Measurements from ENCODE around the gene TRIM9. TPM values are rescaled to one million over a fixed set of nuclear protein-coding genes. Genes with fewer than 3 reads are reported as not detected.

TRIM9 gene
- total and polyA plus RNA-seq, 5 donors, result 0.29 to 1.2 (median 0.77) TPM

DNA sequence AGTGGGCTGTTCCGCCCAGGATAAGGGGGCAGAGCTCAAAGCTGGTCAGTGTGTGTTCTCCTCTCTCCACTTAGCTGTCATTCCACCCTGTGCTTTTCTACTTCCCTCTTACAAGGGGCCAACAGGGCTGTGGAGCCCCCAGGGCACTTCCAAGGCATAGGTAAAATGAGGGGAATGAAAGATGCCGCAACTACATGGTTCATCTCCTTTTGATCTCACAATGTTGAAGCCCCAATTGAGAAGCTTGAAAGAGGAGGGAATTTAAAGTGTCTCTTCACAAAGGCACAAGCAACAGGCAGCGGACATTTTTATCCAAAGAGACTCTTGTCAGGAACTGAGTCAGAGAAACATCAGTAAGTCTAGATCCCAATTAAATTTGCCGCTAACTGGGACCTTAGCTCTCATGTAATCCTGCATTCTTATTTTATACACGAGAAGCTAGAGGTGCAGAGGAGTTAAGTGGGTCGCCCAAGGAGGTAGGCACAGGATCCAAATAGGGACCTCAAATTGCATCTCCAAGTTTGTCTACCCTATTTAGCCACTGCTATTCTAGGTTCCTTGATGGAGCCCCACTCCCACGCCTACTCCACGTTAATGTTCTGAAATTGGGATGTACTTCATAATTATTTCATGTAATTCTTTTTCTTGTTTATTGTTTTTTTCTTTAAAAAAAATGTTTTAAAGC lies 20.1 kb downstream of the TRIM9 start:
- H3K4me3 ChIP-seq (ENCODE audit: low read length), result no peak overlapping the region

DNA sequence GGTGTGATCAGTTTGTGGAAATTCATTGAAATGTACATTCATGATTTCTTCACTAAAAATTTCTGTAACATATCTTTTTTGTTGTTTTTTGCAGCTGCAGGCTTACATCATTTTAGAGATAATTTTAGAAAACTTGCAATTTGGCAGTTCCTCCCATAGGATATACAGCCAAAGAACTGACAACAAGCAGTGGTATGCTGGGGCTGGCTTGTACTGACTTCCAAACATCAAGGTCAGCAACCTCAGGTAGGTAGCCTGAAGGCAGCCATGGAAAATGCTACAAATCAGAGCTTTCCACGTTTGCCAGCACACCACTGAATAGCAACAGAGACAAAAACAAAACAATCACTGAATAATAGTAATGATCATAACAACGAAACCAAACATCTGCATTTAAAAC lies 21.2 kb downstream of the TRIM9 start:
- no peaks in the 10 kb centered on the region for H3K4me1 ChIP-seq (ENCODE audit: control insufficient read depth, insufficient read depth, low read length)
- no peak for DNase-seq
- H3K9me3 ChIP-seq (ENCODE audit: control insufficient read depth, low read length), result no peaks in the 10 kb centered on the region
- H3K27me3 ChIP-seq (ENCODE audit: control insufficient read depth, insufficient read depth), result no peaks in the 10 kb centered on the region
- no peak overlapping the region for H3K4me3 ChIP-seq (ENCODE audit: low read length)
- WGBS, result 44% methylated on average over 2 of the region's 2 CpGs
- no peak for ATAC-seq
- no peak overlapping the region for H3K27ac ChIP-seq (ENCODE audit: low read length)
- intact Hi-C loops (cut with DNase I), result no loop called here

More for the DNA sequence above, 20.1 kb downstream of the TRIM9 start:
- ATAC-seq (no peak), DNase-seq (no peak)
- H3K9me3 ChIP-seq (ENCODE audit: control insufficient read depth, low read length), result no peaks in the 10 kb centered on the region
- intact Hi-C loops (cut with DNase I), result no loop called here
- H3K27ac ChIP-seq (ENCODE audit: low read length), result no peak overlapping the region
- peaks cover 3% of the 10 kb centered on the region for H3K4me1 ChIP-seq (ENCODE audit: control insufficient read depth, insufficient read depth, low read length)
- WGBS, result 94% methylated on average over 8 of the region's 8 CpGs
- no peaks in the 10 kb centered on the region for H3K27me3 ChIP-seq (ENCODE audit: control insufficient read depth, insufficient read depth)

DNA sequence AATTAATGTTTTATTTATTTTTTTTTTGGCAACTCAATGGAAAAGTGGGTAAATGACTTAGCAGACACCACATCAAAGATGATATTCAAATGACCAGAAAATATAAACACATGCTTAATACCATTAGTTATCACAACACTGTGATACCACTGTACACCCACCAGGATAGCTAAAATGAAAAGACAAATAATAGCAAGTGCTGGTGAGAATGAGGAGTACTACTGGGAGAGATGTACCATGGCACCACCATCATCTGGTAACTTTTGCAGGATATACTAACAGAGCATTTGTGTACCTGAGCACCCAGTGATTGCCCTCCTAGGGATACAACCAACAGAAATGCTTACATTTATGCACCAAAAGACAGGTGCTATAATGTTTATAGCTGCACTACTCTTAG lies 21.9 kb downstream of the TRIM9 start:
- Histone ChIP-seq H3K27ac (ENCODE audit: low read length) (no peak overlapping the region), H3K4me3 (ENCODE audit: low read length) (no peak overlapping the region), H3K4me1 (ENCODE audit: control insufficient read depth, insufficient read depth, low read length) (no peaks in the 10 kb centered on the region), H3K27me3 (ENCODE audit: control insufficient read depth, insufficient read depth) (no peaks in the 10 kb centered on the region), H3K9me3 (ENCODE audit: control insufficient read depth, low read length) (no peaks in the 10 kb centered on the region)
- intact Hi-C loops (cut with DNase I), result no loop called here
- ATAC-seq, result no peak
- DNase-seq, result no peak

DNA sequence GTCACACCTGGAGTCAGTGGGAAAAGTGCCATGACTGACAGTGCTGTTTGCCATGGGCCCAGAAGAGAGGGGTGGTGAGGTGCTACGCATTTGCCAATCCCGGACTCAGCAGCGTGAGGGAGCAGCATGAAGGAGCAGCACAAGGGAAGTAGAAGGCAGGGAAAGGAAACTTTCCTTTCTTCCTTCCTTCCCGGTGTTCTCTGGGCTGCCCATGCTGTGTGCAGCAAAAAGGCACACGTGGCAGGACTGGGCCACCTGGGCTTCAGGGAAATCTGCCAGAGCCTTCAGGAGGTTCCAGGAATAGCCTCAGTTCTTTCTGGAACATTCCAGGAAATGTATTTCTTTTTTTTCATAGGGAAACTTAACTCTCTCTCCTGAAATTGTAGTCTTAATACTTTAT lies 23.0 kb downstream of the TRIM9 start:
- no peak for DNase-seq
- H3K27me3 ChIP-seq (ENCODE audit: control insufficient read depth, insufficient read depth), result no peaks in the 10 kb centered on the region
- no peak overlapping the region for H3K4me3 ChIP-seq (ENCODE audit: low read length)
- intact Hi-C loops (cut with DNase I), result no loop called here
- 44% methylated on average over 5 of the region's 5 CpGs for WGBS
- H3K27ac ChIP-seq (ENCODE audit: low read length), result no peak overlapping the region
- H3K9me3 ChIP-seq (ENCODE audit: control insufficient read depth, low read length), result no peaks in the 10 kb centered on the region
- no peaks in the 10 kb centered on the region for H3K4me1 ChIP-seq (ENCODE audit: control insufficient read depth, insufficient read depth, low read length)
- no peak for ATAC-seq

DNA sequence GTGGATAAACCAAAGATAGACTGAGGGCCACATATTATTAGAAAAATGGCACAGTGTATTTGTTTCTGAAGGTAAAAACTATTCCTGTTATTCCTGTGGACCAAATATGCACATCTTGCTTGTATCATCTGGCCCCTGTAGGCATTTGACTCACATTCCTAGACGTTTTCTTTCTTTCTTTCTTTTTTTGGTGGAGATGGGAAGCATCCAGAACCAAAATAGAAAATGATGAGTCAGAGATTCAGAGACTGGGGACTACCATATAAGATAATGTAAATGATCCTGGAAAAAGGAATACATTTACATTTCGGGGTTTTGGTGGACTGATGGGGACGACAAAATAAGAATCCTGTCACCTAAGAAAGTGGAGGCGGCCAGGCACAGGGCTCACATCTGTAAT lies 24.2 kb downstream of the TRIM9 start:
- Histone ChIP-seq H3K27me3 (ENCODE audit: control insufficient read depth, insufficient read depth) (no peaks in the 10 kb centered on the region), H3K27ac (ENCODE audit: low read length) (no peak overlapping the region), H3K4me1 (ENCODE audit: control insufficient read depth, insufficient read depth, low read length) (no peaks in the 10 kb centered on the region), H3K4me3 (ENCODE audit: low read length) (no peak overlapping the region), H3K9me3 (ENCODE audit: control insufficient read depth, low read length) (no peaks in the 10 kb centered on the region)
- DNase-seq (no peak), ATAC-seq (no peak)
- intact Hi-C loops (cut with DNase I), result no loop called here
- WGBS, result 76% methylated on average over 4 of the region's 4 CpGs

DNA sequence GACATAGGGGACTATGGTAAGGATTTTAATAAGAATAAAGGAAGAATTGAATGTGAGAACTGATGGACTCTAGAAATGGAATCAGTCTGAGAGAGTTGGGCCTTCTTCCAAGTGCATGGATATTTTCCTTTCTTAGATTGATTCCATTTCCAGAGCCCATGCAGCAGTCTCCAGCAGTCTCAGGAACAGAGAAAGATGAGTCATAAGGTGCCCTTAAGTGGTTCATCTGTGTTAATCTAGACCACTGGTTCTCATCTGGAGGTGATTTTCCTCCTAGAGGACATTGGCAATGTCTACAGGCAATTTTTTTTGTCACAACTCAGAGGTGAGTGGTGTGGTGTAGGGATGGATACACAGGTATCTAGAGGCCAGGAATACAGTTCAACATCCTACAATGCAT lies 25.9 kb downstream of the TRIM9 start:
- no peak overlapping the region for H3K4me3 ChIP-seq (ENCODE audit: low read length)
- no peak overlapping the region for H3K27ac ChIP-seq (ENCODE audit: low read length)
- intact Hi-C loops (cut with DNase I), result no loop called here
- no peaks in the 10 kb centered on the region for H3K4me1 ChIP-seq (ENCODE audit: control insufficient read depth, insufficient read depth, low read length)
- DNase-seq (no peak), ATAC-seq (no peak)
- H3K27me3 ChIP-seq (ENCODE audit: control insufficient read depth, insufficient read depth), result no peaks in the 10 kb centered on the region
- no peaks in the 10 kb centered on the region for H3K9me3 ChIP-seq (ENCODE audit: control insufficient read depth, low read length)

DNA sequence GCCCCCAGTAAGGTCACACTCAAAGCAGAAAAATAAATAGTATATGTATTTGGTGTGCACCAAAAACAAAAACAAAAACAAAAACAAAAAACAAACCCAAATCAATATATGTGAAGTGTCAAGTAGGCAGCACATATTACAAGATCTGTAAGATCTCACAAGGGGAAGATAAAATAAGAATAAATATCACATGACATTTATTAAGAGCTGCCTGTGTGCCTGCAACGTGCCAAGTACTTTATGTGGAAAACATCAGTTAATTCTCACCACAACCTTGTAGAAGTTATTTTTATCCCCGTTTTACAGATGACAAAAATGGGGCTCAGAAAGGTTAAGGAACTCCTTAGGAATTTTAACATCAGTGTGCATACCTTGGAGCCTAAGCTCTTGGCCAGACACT lies 26.6 kb downstream of the TRIM9 start:
- no peak overlapping the region for H3K4me3 ChIP-seq (ENCODE audit: low read length)
- 81% methylated on average over 2 of the region's 2 CpGs for WGBS
- no peak overlapping the region for H3K27ac ChIP-seq (ENCODE audit: low read length)
- no peaks in the 10 kb centered on the region for H3K27me3 ChIP-seq (ENCODE audit: control insufficient read depth, insufficient read depth)
- no peaks in the 10 kb centered on the region for H3K4me1 ChIP-seq (ENCODE audit: control insufficient read depth, insufficient read depth, low read length)
- DNase-seq (no peak), ATAC-seq (no peak)
- intact Hi-C loops (cut with DNase I), result no loop called here
- no peaks in the 10 kb centered on the region for H3K9me3 ChIP-seq (ENCODE audit: control insufficient read depth, low read length)

DNA sequence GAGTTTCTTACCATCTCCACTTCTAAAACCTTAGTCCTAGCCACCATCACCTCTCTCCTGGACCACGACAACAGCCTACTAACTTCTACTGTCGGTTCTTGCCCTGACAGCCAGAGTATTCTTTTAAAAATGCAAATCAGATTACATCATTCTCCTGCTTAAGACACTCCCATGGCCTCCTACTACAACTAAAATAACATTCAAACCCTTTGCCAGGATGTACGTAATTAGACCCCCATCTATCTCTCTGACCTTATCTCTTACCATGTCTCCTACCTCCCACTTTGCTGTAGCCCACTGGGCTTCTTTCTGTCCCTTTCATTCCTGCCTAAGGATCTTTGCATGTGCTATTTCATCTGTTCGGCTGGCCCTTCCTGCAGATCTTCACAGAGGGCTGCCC lies 27.6 kb downstream of the TRIM9 start:
- DNase-seq (no peak), ATAC-seq (no peak)
- Histone ChIP-seq H3K9me3 (ENCODE audit: control insufficient read depth, low read length) (no peaks in the 10 kb centered on the region), H3K27ac (ENCODE audit: low read length) (no peak overlapping the region), H3K27me3 (ENCODE audit: control insufficient read depth, insufficient read depth) (no peaks in the 10 kb centered on the region), H3K4me1 (ENCODE audit: control insufficient read depth, insufficient read depth, low read length) (no peaks in the 10 kb centered on the region), H3K4me3 (ENCODE audit: low read length) (no peak overlapping the region)
- WGBS, result 45% methylated on average over 4 of the region's 4 CpGs
- intact Hi-C loops (cut with DNase I), result no loop called here

DNA sequence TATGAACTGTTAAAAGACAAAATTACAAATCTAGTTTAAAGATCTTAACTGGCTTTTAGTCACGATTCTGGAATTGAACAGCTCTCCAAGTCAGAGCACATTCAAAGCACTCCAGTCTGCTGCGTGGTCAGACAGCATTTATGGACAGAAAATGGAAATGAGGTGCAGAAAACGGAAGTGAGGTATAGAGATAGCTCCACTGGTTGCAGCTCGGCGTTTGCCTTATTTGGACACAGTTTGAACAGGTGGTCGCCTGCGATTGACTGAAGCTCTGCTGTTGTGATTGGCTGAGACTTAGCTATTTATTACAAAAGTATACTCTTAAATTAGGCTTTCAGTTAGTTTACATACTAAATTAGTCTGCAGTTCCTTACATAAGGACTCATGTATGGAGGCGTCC lies 28.3 kb downstream of the TRIM9 start:
- Histone ChIP-seq H3K27ac (ENCODE audit: low read length) (no peak overlapping the region), H3K27me3 (ENCODE audit: control insufficient read depth, insufficient read depth) (no peaks in the 10 kb centered on the region), H3K9me3 (ENCODE audit: control insufficient read depth, low read length) (no peaks in the 10 kb centered on the region), H3K4me1 (ENCODE audit: control insufficient read depth, insufficient read depth, low read length) (no peaks in the 10 kb centered on the region), H3K4me3 (ENCODE audit: low read length) (no peak overlapping the region)
- intact Hi-C loops (cut with DNase I), result no loop called here
- DNase-seq, result no peak
- WGBS, result 90% methylated on average over 8 of the region's 8 CpGs
- ATAC-seq, result no peak

DNA sequence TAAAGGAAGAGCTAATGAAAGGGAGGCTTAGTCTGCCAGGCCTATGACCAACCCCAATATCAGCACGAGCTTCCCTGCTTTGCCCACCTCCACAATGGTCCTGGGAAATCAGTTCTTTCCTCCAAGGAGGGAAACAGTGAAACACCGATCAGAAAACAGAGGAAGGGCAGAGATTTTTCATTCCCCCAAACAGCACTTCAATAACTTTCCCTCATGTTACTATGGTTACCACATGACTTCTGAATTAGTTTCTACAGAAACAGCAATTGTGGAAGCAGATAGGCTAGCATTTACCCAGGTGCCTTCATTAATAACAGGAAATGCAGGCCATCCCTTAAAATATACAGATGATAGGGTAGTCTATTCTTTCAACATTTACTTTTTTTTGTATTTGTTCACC lies 35.9 kb downstream of the TRIM9 start:
- WGBS, result 76% methylated on average over 2 of the region's 2 CpGs
- no peak for DNase-seq
- no peak overlapping the region for H3K4me3 ChIP-seq (ENCODE audit: low read length)
- H3K27me3 ChIP-seq (ENCODE audit: control insufficient read depth, insufficient read depth), result no peaks in the 10 kb centered on the region
- H3K9me3 ChIP-seq (ENCODE audit: control insufficient read depth, low read length), result no peaks in the 10 kb centered on the region
- H3K27ac ChIP-seq (ENCODE audit: low read length), result no peak overlapping the region
- intact Hi-C loops (cut with DNase I), result no loop called here
- no peaks in the 10 kb centered on the region for H3K4me1 ChIP-seq (ENCODE audit: control insufficient read depth, insufficient read depth, low read length)
- no peak for ATAC-seq

DNA sequence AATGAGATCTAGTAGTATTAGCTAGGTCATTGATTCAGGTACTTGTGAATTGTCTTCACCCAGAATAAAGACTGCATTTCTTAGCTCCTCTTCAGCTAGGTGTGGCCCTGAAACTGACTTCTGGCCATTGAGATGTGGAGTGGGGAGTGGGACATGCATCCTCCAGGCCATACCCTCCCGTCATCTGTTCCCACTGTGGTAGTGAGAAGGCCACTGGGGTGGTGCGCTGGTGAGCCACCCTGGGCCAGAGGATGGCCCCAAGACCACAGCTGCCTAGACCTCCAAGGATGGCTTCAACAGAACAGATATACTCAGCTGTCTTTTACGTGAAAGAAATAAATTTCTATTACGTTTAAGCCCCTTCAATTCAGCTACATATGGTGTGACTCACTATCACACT lies 36.5 kb downstream of the TRIM9 start:
- Histone ChIP-seq H3K4me3 (ENCODE audit: low read length) (no peak overlapping the region), H3K4me1 (ENCODE audit: control insufficient read depth, insufficient read depth, low read length) (no peaks in the 10 kb centered on the region), H3K27me3 (ENCODE audit: control insufficient read depth, insufficient read depth) (no peaks in the 10 kb centered on the region), H3K9me3 (ENCODE audit: control insufficient read depth, low read length) (no peaks in the 10 kb centered on the region), H3K27ac (ENCODE audit: low read length) (no peak overlapping the region)
- ATAC-seq (no peak), DNase-seq (no peak)
- WGBS, result 89% methylated on average over 4 of the region's 4 CpGs
- intact Hi-C loops (cut with DNase I), result no loop called here

DNA sequence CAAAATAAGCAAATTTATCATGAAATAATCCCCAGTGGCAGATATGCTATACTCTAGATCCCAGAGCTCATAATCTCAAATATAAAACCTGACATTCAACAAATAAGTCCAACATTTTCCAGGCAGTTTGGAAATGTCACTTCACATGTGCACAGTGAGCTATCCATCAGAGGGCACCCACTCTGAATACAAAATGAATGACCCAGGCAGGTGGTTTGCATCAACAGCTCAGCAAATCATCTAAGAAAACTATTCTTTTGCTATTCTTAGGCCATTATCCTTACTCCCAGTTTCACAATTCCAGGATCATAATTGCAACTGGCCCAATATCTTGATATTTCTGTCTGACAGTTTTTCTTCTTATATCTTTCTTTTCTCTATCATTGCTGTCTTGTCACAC lies 38.5 kb downstream of the TRIM9 start:
- intact Hi-C loops (cut with DNase I), result no loop called here
- H3K27me3 ChIP-seq (ENCODE audit: control insufficient read depth, insufficient read depth), result no peaks in the 10 kb centered on the region
- DNase-seq (no peak), ATAC-seq (no peak)
- H3K27ac ChIP-seq (ENCODE audit: low read length), result no peak overlapping the region
- no peaks in the 10 kb centered on the region for H3K4me1 ChIP-seq (ENCODE audit: control insufficient read depth, insufficient read depth, low read length)
- no peak overlapping the region for H3K4me3 ChIP-seq (ENCODE audit: low read length)
- no peaks in the 10 kb centered on the region for H3K9me3 ChIP-seq (ENCODE audit: control insufficient read depth, low read length)
